HepG2 (cell line): ENCODE data around the gene THOC1. TPM values are rescaled to one million over a fixed set of nuclear protein-coding genes. Genes with fewer than 3 reads are reported as not detected.

ENCODE experiments used
- CSRNP1 ChIP-seq: sonication (generic); formaldehyde crosslinking; IDR thresholded peaks from 2 replicates; pipeline ENCODE4 v1.8.1; 2023; ENCODE audit warnings: mild to moderate bottlenecking, missing genetic modification reagents
- E2F1 ChIP-seq: sonication (generic); formaldehyde crosslinking; IDR thresholded peaks from 2 replicates; pipeline ENCODE4 v1.5.0; 2020; ENCODE audit warnings: missing genetic modification reagents
- FOXA3 ChIP-seq: IDR thresholded peaks from 2 replicates; pipeline ENCODE4 v1.6.1; 2016; ENCODE audit warnings: missing genetic modification reagents, missing compliant biosample characterization
- PAF1 ChIP-seq: IDR thresholded peaks from 2 replicates; pipeline ENCODE4 v1.6.1; 2016; ENCODE audit warnings: missing genetic modification reagents, missing compliant biosample characterization
- PAWR ChIP-seq: sonication (generic); formaldehyde crosslinking; IDR thresholded peaks from 2 replicates; pipeline ENCODE4 v1.4.0; 2020; ENCODE audit warnings: missing genetic modification reagents, mild to moderate bottlenecking, borderline replicate concordance
- PPARG ChIP-seq: conservative IDR thresholded peaks from 2 replicates; pipeline ENCODE4 v1.6.1; 2016; ENCODE audit warnings: missing biosample characterization, missing genetic modification reagents
- RARA ChIP-seq: IDR thresholded peaks from 2 replicates; pipeline ENCODE4 v1.6.1; 2016; ENCODE audit warnings: missing genetic modification reagents, missing compliant biosample characterization
- SNAPC2 ChIP-seq: sonication (generic); formaldehyde crosslinking; IDR thresholded peaks from 2 replicates; pipeline ENCODE4 v1.8.1; 2022; ENCODE audit warnings: mild to moderate bottlenecking, missing genetic modification reagents
- SRSF1 ChIP-seq: fragments of 200-400 bp; formaldehyde crosslinking; optimal IDR thresholded peaks from 2 replicates; pipeline ENCODE3; 2017; ENCODE audit warnings: mild to moderate bottlenecking, low read depth, low read length, moderate library complexity
- TFDP2 ChIP-seq: sonication (generic); formaldehyde crosslinking; IDR thresholded peaks from 2 replicates; pipeline ENCODE4 v1.4.0; 2020; ENCODE audit warnings: missing genetic modification reagents
- TMF1 ChIP-seq: sonication (generic); formaldehyde crosslinking; IDR thresholded peaks from 2 replicates; pipeline ENCODE4 v1.8.1; 2022; ENCODE audit warnings: low read depth, missing genetic modification reagents
- ZFAT ChIP-seq: sonication (generic); formaldehyde crosslinking; conservative IDR thresholded peaks from 2 replicates; pipeline ENCODE4 v1.8.1; 2023; ENCODE audit warnings: missing genetic modification reagents, inconsistent platforms
- ZNF142 ChIP-seq: sonication (generic); formaldehyde crosslinking; IDR thresholded peaks from 2 replicates; pipeline ENCODE4 v1.4.0; 2020; ENCODE audit warnings: missing genetic modification reagents
- ZNF24 ChIP-seq: fragments of 450-650 bp; IDR thresholded peaks from 2 replicates; pipeline ENCODE4 v1.6.1; 2017; ENCODE audit warnings: antibody characterized with exemption, mild to moderate bottlenecking
- ZNF30 ChIP-seq: sonication (generic); formaldehyde crosslinking; IDR thresholded peaks from 2 replicates; pipeline ENCODE4 v1.5.0; 2020; ENCODE audit warnings: mild to moderate bottlenecking, missing genetic modification reagents
- ZNF773 ChIP-seq: sonication (generic); formaldehyde crosslinking; IDR thresholded peaks from 2 replicates; pipeline ENCODE4 v1.4.0; 2020; ENCODE audit warnings: missing genetic modification reagents, borderline replicate concordance
- polyA plus RNA-seq, 8 experiments: library from polyadenylated mRNA; depleted of rRNA in 3 of 8; stranded (reverse) in 7 of 8; unstranded in 1 of 8; fragments of >200 nt; fragmentation: Illumina TruSeq in 4 of 8; extraction: Trizol in 4 of 8; gene quantifications; 2 replicates each; pipeline versions ENCODE4 v1.2.1 to v1.2.3, GENCODE V29; 2011 to 2016; ENCODE audit warnings: low read depth in 4 of 8, missing spikeins in 1 of 8, mixed read lengths in 1 of 8; ENCODE audit not compliant: insufficient read depth in 1 of 8
- total RNA-seq, 5 experiments: library from RNA; depleted of rRNA; stranded (reverse); fragments of >200 nt; fragmentation: Illumina TruSeq; extraction: Trizol; gene quantifications; 2 replicates each; pipeline ENCODE4 v1.2.3, GENCODE V29; 2016; ENCODE audit warnings: low read depth in 1 of 5
- TF ChIP-seq, protein P1 (sequence below): sonication (generic); formaldehyde crosslinking; IDR thresholded peaks from 2 replicates; pipeline ENCODE4 v1.5.0; 2020; ENCODE audit warnings: mild to moderate bottlenecking, missing genetic modification reagents

THOC1 gene
- total and polyA plus RNA-seq, 2 of the 13 experiments (the other 11 are each of a cell fraction or from before 2014, with no cell fraction given): 40.6 to 56.7 TPM

DNA sequence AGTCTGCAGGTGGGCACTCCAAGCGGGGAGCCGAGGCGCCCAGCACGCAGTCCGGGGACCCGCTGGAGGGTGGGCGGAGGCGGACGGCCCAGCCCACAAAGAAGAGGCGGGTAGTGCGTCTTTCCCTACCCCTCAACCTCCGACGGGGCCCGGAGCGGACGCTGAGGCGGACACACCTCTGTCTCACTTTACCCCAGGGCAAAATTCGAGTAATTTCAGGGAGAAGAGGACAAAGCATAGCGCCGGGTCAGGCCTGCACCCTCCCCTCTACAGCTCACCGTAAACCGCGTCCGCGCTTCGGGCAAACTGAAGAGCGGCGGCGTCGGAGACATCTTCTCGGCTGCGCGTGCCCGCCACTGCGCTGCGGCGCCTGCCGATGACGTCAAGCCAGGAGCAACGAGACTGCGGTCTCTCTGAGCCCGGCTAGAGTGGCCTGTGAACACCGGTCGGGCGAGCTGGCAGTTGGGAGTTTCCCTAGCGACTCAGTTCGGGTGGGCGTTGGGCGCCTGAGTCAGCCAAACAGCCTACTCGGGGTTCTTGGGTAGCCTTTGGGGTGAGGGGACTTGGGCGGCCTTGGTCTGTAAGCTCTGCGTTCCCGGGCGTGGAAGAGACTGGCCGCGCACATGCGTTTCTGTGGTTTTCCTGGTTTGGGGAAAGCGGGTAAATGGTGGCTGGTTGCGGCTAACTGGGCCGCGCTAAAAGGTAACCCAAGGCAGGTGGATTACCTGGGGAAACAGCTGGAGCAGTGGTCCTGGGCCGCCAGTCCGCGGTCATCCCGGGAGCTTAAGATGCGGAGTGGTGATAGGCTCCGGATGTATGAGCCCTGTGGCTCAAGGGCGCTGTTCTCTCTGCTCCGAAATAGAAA, at the start of gene THOC1 (continued):
- TF ChIP-seq ZNF142 (CRISPR knock-in tag) (peak; percentile 75), TFDP2 (peak; percentile 86), FOXA3 (CRISPR knock-in tag) (peak; percentile 50; the same call in 1 of the 2 replicates), SNAPC2 (CRISPR knock-in tag) (0 out of 2 replicates have a peak, but pooled peaks have one; percentile 56), PAF1 (CRISPR knock-in tag) (no peak), ZNF30 (CRISPR knock-in tag) (no peak), ZNF773 (CRISPR knock-in tag) (no peak), RARA (CRISPR knock-in tag) (no peak), ZFAT (0 out of 2 replicates have a peak, but pooled peaks have one; percentile 22), E2F1 (peak; percentile 67; the same call in 1 of the 2 replicates), TMF1 (peak; percentile 81; the same call in 1 of the 2 replicates), SRSF1 (peak; percentile 70), PAWR (CRISPR knock-in tag) (peak; percentile 52; the same call in 1 of the 2 replicates), CSRNP1 (CRISPR knock-in tag) (peak; percentile 64), ZNF24 (no peak), PPARG (CRISPR knock-in tag) (no peak)
- TF ChIP-seq, protein P1, sequence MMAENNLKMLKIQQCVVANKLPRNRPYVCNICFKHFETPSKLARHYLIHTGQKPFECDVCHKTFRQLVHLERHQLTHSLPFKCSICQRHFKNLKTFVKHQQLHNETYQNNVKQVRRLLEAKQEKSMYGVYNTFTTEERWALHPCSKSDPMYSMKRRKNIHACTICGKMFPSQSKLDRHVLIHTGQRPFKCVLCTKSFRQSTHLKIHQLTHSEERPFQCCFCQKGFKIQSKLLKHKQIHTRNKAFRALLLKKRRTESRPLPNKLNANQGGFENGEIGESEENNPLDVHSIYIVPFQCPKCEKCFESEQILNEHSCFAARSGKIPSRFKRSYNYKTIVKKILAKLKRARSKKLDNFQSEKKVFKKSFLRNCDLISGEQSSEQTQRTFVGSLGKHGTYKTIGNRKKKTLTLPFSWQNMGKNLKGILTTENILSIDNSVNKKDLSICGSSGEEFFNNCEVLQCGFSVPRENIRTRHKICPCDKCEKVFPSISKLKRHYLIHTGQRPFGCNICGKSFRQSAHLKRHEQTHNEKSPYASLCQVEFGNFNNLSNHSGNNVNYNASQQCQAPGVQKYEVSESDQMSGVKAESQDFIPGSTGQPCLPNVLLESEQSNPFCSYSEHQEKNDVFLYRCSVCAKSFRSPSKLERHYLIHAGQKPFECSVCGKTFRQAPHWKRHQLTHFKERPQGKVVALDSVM (CRISPR knock-in tag): peak; percentile 71
